Breast epithelium (tissue), 4 donors: Measurements from ENCODE around the gene MAPK8IP2. TPM values are rescaled to one million over a fixed set of nuclear protein-coding genes. Genes with fewer than 3 reads are reported as not detected.

Source experiments
- DNase-seq, 2 donors: peaks; one replicate each; pipeline ENCODE4 v3.0.0-alpha.2; 2019; ENCODE audit warnings: low spot score in 2 of 2
- H3K27ac ChIP-seq, 2 donors: fragments of 200-600 bp; sonication (generic) in 1 of 2; one replicate each; pipeline ENCODE4 v1.5.1; 2016 to 2019; ENCODE audit warnings: mild to moderate bottlenecking in 1 of 2
- H3K27me3 ChIP-seq, 2 donors: fragments of 200-600 bp; sonication (generic) in 1 of 2; one replicate each; pipeline versions ENCODE4 v1.5.1 to v1.6.0; 2017 to 2019; ENCODE audit warnings: control low read depth in 1 of 2, mild to moderate bottlenecking in 1 of 2
- H3K36me3 ChIP-seq: fragments of 200-600 bp; one replicate; pipeline ENCODE4 v1.5.1; 2019
- H3K4me1 ChIP-seq, 2 donors: fragments of 200-600 bp; sonication (generic); one replicate each; pipeline ENCODE4 v1.5.1; 2016 to 2019; ENCODE audit warnings: control low read depth in 1 of 2
- H3K4me3 ChIP-seq, 3 donors: fragments of 200-600 bp; sonication (generic); 1 replicate in 2 of 3; 2 replicates in 1 of 3; pipeline ENCODE4 v1.5.1; 2016 to 2019; ENCODE audit warnings: mild to moderate bottlenecking in 3 of 3, moderate library complexity in 2 of 3
- H3K9me3 ChIP-seq, 2 donors: fragments of 200-600 bp; sonication (generic) in 1 of 2; one replicate each; pipeline ENCODE4 v1.5.1; 2016 to 2019; ENCODE audit warnings: control low read depth in 1 of 2
- CTCF ChIP-seq, 3 donors: fragments of 450-650 bp; IDR thresholded peaks; one replicate each; pipeline ENCODE4 v1.5.1; 2016 to 2017; ENCODE audit warnings: antibody characterized with exemption in 3 of 3, mild to moderate bottlenecking in 3 of 3, moderate library complexity in 3 of 3
- POLR2A ChIP-seq: fragments of 450-650 bp; IDR thresholded peaks from one replicate; pipeline ENCODE4 v1.6.1; 2016; ENCODE audit warnings: antibody characterized with exemption, mild to moderate bottlenecking, moderate library complexity
- POLR2AphosphoS5 ChIP-seq, 3 donors: sonication (generic); formaldehyde crosslinking; IDR thresholded peaks; one replicate each; pipeline ENCODE4 v1.6.1; 2017; ENCODE audit warnings: antibody characterized with exemption in 3 of 3
- intact Hi-C: fragments of 100-400 bp; cut with DNase I; formaldehyde crosslinking; loops from one replicate; pipeline ENCODE4 v1.15.1; 2023; ENCODE audit warnings: low total_unique reads
- total RNA-seq, 3 donors: library from RNA; depleted of rRNA; stranded (reverse); fragments of >200 nt; gene quantifications; one replicate each; pipeline ENCODE4 v1.1.0, GENCODE V29; 2016

The MAPK8IP2 gene
- total RNA-seq, 3 donors from 2014 or later = 1.9 to 2.2 (median 2.0) TPM

GRCh38 chr22:50585781-50586180 lies 14.8 kb upstream of the MAPK8IP2 start:
- Histone ChIP-seq H3K27ac (no peak overlapping the region), H3K9me3 (no peaks in the 10 kb centered on the region), H3K4me1 (peaks cover 0 to 8% of the 10 kb centered on the region in 2 donors), H3K36me3 (no peaks in the 10 kb centered on the region), H3K27me3 (no peaks in the 10 kb centered on the region), H3K4me3 (no peak overlapping the region)
- no peak for DNase-seq
- no peak for TF ChIP-seq POLR2AphosphoS5 (IDR thresholded peaks at IDR 0.05)
- no peak for TF ChIP-seq POLR2A
- TF ChIP-seq CTCF (IDR thresholded peaks at IDR 0.05) = no peak
- intact Hi-C loops = no loop called here

GRCh38 chr22:50586416-50586815 lies 14.2 kb upstream of the MAPK8IP2 start:
- no peak for TF ChIP-seq CTCF (IDR thresholded peaks at IDR 0.05)
- no peak for TF ChIP-seq POLR2AphosphoS5 (IDR thresholded peaks at IDR 0.05)
- TF ChIP-seq POLR2A = no peak
- DNase-seq = no peak
- Histone ChIP-seq H3K4me3 (no peak overlapping the region), H3K27ac (no peak overlapping the region), H3K36me3 (no peaks in the 10 kb centered on the region), H3K4me1 (peaks cover 0 to 5% of the 10 kb centered on the region in 2 donors), H3K27me3 (no peaks in the 10 kb centered on the region), H3K9me3 (no peaks in the 10 kb centered on the region)
- intact Hi-C loops = no loop called here

DNA sequence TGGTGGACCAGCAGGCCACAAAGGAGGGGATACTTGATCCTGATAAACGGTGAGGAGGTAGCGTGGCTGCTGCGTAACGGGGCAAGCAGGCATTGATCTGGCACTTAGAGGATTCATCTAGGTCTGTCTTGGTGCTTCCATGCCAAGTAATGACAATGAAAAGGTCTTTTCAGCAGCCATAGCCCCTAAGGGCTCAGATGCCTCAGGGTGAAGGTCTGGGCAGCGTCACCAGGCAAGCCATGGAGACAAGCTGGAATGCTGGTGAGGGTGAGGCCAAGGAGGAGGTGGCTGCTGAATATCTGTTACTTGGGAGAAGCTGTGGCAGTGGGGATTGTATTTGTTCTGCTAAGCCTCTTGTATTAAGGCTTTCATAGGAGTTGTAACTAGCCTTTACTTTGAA lies 13.2 kb upstream of the MAPK8IP2 start:
- Histone ChIP-seq H3K27ac (no peak overlapping the region), H3K4me3 (no peak overlapping the region), H3K36me3 (no peaks in the 10 kb centered on the region), H3K4me1 (no peaks in the 10 kb centered on the region), H3K9me3 (no peaks in the 10 kb centered on the region), H3K27me3 (no peaks in the 10 kb centered on the region)
- DNase-seq = no peak
- TF ChIP-seq POLR2A (no peak), POLR2AphosphoS5 (IDR thresholded peaks at IDR 0.05) (no peak), CTCF (IDR thresholded peaks at IDR 0.05) (no peak)
- intact Hi-C loops = no loop called here

DNA sequence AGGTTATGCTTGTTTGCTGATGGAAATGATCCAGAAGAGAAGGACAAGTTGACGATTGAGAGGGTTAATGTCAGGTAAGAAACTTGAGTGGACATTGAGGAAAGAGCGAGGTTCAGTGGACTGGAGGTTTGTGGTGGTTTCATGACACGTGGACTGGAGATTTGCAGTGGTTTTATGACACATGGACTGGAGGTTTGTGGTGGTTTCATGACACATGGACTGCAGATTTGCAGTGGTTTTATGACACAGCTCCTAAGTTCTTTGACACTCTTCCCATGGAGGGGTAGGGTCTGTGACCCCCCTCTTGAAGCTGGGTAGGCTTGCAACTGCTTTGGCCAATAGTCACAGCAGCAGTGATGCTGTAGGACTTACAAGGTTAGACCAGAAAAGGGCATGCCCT lies 5.4 kb upstream of the MAPK8IP2 start:
- peaks cover 0 to under 1% of the 10 kb centered on the region in 2 donors for H3K4me1 ChIP-seq
- H3K4me3 ChIP-seq = no peak overlapping the region
- H3K9me3 ChIP-seq = no peaks in the 10 kb centered on the region
- intact Hi-C loops = no loop called here
- no peak overlapping the region for H3K27ac ChIP-seq
- H3K27me3 ChIP-seq = no peaks in the 10 kb centered on the region
- H3K36me3 ChIP-seq = no peaks in the 10 kb centered on the region
- TF ChIP-seq POLR2AphosphoS5 (IDR thresholded peaks at IDR 0.05) (no peak), POLR2A (no peak), CTCF (IDR thresholded peaks at IDR 0.05) (no peak)
- no peak for DNase-seq

DNA sequence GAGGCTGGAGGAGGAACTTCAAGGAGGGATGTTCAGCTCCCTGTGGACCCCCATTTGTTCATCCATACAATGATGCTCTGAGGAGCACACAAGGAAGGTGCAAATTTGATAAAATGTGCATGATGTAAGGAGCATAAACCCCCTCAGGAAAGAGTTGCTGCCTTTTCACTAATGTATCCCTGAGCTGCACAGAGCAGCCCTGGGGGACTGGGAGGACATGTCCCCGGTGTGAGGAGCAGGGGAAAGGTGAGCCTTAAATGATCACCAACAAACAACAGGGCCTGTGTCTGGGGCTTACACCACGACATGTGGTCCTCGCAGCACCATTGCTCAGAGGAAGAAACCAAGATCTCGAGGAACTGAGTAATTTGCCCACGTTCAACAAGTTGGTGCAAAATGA lies 3.5 kb upstream of the MAPK8IP2 start:
- H3K9me3 ChIP-seq = no peaks in the 10 kb centered on the region
- no peaks in the 10 kb centered on the region for H3K36me3 ChIP-seq
- H3K4me1 ChIP-seq = peaks cover 4 to 5% of the 10 kb centered on the region in 2 donors
- H3K4me3 ChIP-seq = no peak overlapping the region
- H3K27ac ChIP-seq = no peak overlapping the region
- no peak for DNase-seq
- intact Hi-C loops = no loop called here
- TF ChIP-seq POLR2A = no peak
- no peak for TF ChIP-seq POLR2AphosphoS5 (IDR thresholded peaks at IDR 0.05)
- no peak for TF ChIP-seq CTCF (IDR thresholded peaks at IDR 0.05)
- no peaks in the 10 kb centered on the region for H3K27me3 ChIP-seq
